Esophagus mucosa (tissue), 1 donor: ENCODE data around the gene NR1H3. TPM values are rescaled to one million over a fixed set of nuclear protein-coding genes. Genes with fewer than 3 reads are reported as not detected.

ENCODE experiments used
- ATAC-seq: fragments of 200-7000 bp; cut with Tn5 transposase; one replicate; pipeline ENCODE4 v1.9.1; 2020
- total RNA-seq: library from RNA; stranded (reverse); gene quantifications from one replicate; pipeline ENCODE4 v1.2.4, GENCODE V29; 2023
- donor health status: DM: yes; HTN: yes; CAD: no.

NR1H3 gene
- total RNA-seq, 1 donor from 2014 or later = 5.8 TPM

GRCh38 chr11:47244448-47245350, 13.1 kb upstream of the NR1H3 start:
- no peak for ATAC-seq

DNA sequence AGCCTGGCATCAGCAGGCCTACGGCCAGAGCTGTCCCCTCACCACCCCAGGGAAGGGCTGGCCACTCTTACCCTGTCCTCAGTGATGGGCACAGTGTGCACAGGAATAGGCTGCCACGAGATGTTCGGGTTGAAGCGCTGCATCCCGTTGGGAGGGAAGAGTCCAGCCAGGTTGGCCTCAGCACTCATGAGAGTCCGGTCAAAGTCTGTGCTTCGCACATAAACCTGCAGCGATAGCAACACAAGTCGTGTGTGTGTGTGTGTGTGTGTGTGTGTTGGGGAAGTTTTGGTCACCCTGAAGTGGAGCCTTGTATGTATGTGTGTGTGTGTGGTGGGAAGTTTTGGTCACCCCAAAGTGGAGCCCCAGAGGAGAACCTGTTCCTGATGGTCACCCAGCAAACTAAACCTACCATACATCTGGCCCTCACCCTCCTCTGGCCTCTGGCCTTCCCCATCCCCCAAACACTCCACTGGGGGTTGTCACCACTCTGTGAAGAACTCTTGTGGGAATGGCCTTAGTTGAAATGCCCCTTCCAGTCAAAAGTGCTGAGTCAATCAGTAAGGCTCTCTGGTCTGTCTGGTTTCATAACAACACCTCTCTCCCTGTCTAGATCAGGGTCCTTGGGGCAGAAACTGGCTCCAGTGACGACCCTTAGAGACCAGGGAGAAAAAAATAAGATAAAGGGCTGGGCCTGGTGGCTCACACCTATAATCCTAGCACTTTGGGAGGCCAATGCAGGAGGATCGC, 12.0 kb upstream of the NR1H3 start:
- no peak for ATAC-seq

DNA sequence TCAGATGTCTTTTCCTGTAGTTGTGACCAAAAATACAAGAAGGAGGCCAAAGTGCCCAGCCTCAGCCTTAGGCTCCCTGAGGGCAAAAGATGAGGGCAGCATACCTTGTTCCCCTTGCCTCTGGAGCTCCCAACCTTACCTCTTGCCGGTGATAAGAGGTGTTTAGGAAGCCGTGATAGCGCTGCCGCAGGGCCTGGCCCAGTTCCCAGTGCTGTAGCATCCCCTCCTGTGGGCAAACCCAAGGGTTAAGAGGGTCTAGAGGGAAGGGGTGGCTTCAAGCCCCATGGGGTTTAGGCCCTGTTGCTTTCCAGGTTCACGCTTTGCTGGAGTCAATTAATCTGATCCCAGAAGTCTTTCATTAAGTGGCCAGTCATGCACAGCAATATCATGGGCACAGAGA, 10.3 kb upstream of the NR1H3 start:
- no peak for ATAC-seq

- peak; percentile 9 for ATAC-seq
These were observed 9.5 kb upstream of the NR1H3 start for GRCh38 chr11:47248304-47248663.

- peak; percentile 94 for ATAC-seq
These were observed 9.0 kb upstream of the NR1H3 start, which contains the start of gene ACP2 for GRCh38 chr11:47248664-47249377. TSS of gene ACP2 (minus strand) at chr11:47248814. CDS start at chr11:47248789, 25 bp downstream.

DNA sequence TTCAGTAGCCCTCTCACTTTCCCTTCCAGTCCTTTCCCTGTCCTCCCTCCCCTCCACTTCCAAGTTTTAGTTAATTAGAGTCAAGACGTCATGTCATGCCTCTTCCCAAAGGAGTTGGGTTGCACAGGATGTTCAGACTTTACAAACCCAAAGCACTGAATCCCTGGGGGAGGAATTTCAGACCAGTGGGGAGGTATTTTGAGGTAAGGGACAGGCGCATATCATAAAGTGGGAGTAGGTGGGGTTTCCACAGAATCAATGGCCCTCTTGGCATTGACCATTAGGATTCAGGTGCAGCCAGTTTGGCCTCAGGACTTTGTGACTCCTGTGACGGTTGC, 8.4 kb upstream of the NR1H3 start:
- ATAC-seq = no peak

GRCh38 chr11:47251751-47252150, 6.0 kb upstream of the NR1H3 start:
- no peak for ATAC-seq

GRCh38 chr11:47253660-47254059, 4.1 kb upstream of the NR1H3 start:
- no peak for ATAC-seq

DNA sequence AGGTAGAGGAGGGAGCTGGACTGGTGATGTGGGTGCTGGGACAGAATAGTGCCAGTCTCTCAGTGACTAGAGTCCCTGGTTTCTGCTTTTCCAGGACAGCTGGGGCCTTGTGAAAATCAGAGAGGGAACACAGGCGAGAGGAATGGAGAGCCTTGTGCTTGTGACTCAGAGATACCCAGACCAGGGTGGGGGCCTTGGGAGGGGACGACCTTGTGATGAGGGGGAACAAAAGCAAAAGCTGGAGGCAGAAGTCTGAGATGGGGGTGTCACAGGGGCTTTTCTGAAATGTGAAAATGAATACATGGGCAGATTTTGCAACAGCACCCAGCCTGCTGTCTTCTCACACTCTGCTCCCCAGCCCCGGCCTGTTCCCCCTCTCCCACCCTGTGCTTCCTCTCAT, 3.4 kb upstream of the NR1H3 start:
- no peak for ATAC-seq

- ATAC-seq = no peak
These were observed 1.4 kb upstream of the NR1H3 start for GRCh38 chr11:47256374-47256773.

GRCh38 chr11:47257177-47257516, 649 bp upstream of the NR1H3 start:
- peak; percentile 24 for ATAC-seq

DNA sequence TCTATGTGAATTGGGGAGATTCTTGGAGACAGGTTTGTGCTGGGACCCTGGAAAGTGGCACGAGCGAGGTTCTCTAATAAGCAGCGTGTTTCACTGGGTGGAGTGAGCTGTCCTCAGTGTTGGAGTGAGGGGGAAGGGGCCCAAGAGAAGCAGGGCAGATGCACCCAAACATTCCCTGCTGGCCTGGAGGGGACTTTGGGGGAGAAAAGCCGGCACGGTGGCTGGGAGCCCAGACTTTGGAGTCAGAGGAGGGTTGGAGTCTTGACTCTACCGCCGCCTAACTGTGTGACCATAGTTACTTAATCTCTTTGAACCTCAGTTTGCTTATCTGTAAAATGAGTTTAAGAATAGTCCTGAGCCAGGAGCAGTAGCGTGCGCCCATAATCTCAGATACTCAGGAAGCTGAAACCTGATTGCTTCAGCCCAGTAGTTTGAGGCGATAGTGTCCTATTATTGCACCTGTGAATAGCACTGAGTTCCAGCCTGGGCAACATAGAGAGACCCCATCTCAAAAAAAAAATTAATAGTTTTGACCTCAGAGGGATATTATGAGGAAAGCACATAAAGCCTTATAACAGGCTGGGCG, 614 bp downstream of the NR1H3 start:
- ATAC-seq = no peak

DNA sequence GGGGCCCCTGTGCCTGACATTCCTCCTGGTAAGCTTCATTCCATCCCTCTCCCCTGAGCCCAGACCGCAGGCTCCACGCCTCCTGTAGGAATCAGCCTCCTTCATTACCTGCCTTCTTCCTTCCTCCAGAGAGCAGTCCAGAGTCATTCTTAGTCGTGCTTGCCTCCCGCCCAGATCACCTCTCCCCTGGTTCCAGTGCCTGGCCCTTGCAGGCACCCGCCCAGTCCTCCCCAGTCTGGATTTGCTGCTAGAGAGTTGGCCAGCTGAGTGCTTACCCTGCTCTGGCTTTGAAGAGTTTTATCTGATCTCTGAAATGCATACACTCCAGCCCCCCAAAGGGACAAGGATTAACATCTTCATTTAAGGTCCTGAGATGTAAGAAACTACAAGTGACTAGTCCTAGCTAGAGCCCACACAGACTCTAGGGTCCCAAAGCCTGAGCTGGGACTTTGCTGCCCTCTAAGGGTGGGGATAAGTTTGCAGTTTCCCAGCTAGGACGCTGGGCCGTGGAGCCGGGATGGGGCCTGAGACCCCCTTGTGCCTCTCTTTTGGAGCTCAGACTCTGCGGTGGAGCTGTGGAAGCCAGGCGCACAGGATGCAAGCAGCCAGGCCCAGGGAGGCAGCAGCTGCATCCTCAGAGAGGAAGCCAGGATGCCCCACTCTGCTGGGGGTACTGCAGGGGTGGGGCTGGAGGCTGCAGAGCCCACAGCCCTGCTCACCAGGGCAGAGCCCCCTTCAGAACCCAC, 1.6 kb downstream of the NR1H3 start:
- ATAC-seq = peak; percentile 51

GRCh38 chr11:47260366-47260765, 2.6 kb downstream of the NR1H3 start:
- no peak for ATAC-seq

DNA sequence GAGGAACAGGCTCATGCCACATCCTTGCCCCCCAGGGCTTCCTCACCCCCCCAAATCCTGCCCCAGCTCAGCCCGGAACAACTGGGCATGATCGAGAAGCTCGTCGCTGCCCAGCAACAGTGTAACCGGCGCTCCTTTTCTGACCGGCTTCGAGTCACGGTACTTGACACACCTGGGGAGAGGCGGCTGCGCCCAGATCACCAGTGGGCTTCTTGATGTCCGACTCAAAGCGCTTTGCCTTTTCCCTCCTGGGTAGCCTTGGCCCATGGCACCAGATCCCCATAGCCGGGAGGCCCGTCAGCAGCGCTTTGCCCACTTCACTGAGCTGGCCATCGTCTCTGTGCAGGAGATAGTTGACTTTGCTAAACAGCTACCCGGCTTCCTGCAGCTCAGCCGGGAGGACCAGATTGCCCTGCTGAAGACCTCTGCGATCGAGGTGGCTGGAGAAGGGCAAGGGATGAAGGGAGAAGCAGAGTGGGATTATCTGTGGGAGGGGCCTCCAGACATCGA, 3.5 kb downstream of the NR1H3 start:
- ATAC-seq = no peak

- no peak for ATAC-seq
These were observed 6.3 kb downstream of the NR1H3 start for GRCh38 chr11:47264119-47264518.

DNA sequence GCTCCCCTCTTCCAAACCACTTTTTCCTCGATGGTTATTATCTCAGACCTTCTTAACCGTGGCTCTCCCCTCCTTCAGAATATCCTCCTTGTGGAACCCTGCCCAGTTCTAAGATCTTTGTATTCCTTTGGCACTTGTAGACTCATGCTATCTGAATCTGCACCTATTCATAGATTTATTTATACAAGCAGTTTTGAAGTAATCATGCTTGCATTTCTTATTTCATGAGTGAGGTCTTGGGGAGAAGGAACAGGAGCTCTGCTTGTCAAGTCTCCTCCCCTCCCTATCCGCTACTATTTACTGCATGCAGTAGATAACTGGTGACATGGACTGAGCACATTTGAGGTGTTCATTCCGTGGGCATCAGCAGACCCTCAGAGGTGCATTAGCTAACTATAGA, 6.7 kb downstream of the NR1H3 start:
- ATAC-seq = no peak

GRCh38 chr11:47267876-47268275, 10.1 kb downstream of the NR1H3 start:
- ATAC-seq = no peak

GRCh38 chr11:47268448-47269001, 10.7 kb downstream of the NR1H3 start:
- ATAC-seq = no peak

- peak; percentile 91 for ATAC-seq
These were observed 11.4 kb downstream of the NR1H3 start for GRCh38 chr11:47269002-47269828.

GRCh38 chr11:47269829-47270305, 12.1 kb downstream of the NR1H3 start, which contains the start of gene MADD:
TSS of gene MADD (plus strand) at chr11:47270133.
- ATAC-seq = peak; percentile 93
